AG10803 (cell line): ENCODE measurements around the gene AFAP1.

Source experiments
- DNase-seq: peaks from one replicate; pipeline ENCODE4 v3.0.0; 2010; ENCODE audit warnings: low read depth
- H3K4me3 ChIP-seq: 2 replicates; pipeline ENCODE4 v1.5.1; 2011; ENCODE audit warnings: mild to moderate bottlenecking, low read length, control low read depth
- TF ChIP-seq, protein P1 (sequence below): conservative IDR thresholded peaks from 2 replicates; pipeline ENCODE4 v1.5.1; 2011; ENCODE audit warnings: mild to moderate bottlenecking, low read length, control low read depth, inconsistent platforms

The AFAP1 gene

DNA sequence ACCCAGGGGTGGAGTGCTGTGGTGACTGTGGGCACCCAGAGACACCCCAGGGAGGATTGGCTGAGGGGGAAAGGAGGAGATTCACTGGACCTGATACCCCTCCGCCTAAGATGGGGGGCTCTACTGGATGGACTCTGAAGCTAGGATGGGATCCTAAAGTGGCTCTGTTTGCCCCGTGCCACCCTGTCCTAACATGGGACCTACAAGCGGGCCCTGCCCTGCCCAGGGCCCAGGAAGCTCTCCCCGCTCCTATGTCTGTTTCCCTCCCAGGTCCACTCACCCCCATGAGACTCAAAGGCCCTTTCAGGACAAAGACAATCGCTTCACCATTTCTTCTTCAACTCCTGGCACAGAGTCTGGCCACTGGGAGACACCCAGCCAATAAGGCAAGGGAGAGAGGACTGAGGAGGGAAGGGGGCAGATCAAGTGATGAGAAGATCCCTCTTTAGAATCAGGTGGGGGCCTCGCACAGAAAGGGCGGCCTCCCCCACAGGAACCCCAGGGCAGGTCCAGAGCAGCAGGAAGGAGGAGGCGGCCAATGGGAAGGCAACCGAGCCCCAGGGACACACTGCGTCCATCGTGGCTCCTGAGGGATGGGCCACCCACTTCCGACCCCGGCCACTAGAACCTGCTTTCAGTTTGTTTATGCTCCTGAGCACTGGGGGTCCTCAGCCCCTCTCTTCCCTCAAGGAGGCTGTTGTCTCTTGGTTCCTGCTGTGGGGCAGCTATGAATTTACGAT, 155.4 kb downstream of the AFAP1 start:
- no peak overlapping the region for H3K4me3 ChIP-seq
- TF ChIP-seq, protein P1, sequence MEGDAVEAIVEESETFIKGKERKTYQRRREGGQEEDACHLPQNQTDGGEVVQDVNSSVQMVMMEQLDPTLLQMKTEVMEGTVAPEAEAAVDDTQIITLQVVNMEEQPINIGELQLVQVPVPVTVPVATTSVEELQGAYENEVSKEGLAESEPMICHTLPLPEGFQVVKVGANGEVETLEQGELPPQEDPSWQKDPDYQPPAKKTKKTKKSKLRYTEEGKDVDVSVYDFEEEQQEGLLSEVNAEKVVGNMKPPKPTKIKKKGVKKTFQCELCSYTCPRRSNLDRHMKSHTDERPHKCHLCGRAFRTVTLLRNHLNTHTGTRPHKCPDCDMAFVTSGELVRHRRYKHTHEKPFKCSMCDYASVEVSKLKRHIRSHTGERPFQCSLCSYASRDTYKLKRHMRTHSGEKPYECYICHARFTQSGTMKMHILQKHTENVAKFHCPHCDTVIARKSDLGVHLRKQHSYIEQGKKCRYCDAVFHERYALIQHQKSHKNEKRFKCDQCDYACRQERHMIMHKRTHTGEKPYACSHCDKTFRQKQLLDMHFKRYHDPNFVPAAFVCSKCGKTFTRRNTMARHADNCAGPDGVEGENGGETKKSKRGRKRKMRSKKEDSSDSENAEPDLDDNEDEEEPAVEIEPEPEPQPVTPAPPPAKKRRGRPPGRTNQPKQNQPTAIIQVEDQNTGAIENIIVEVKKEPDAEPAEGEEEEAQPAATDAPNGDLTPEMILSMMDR: no peak
- DNase-seq: no peak

DNA sequence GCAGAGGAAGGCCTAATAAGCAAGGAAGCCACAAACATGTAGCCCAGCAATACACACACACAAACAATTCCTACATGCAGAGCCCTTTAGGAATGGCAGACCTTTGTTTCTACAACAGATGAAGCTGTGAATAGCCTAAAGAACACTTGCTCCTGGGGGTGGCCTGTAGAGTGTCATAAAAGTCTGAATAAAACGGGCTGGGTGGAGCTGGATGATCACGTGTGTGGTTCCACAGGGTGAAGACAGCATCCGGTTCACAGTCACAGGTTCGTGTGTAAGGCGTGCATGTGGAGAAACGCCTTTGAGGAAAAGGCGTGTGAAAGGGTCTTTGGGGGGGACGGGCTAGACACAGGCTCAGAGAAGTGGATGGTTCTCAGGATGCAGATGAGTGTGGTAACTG, 156.1 kb downstream of the AFAP1 start:
- TF ChIP-seq, protein P1: no peak
- DNase-seq: no peak
- H3K4me3 ChIP-seq: no peak overlapping the region

DNA sequence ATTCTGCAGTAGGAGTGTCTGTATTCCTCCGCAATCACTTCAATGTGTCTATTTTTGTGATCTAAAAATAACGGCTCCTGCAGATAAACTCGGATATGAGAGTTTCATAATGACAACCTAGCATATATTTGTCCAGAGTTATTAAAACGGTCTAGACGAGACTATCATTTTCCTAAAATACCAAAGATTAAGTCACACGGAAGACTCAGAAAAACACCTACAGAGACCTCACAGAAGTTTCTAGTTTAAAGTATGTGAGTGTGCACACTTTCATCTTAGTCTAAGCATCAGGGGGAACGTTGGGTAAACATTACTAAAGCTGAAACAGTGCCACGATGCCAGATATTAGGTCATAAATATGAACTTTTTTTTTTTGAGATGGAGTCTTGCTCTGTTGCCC, 156.9 kb downstream of the AFAP1 start:
- H3K4me3 ChIP-seq: no peak overlapping the region
- peak; percentile 50 for DNase-seq
- TF ChIP-seq, protein P1: no peak

DNA sequence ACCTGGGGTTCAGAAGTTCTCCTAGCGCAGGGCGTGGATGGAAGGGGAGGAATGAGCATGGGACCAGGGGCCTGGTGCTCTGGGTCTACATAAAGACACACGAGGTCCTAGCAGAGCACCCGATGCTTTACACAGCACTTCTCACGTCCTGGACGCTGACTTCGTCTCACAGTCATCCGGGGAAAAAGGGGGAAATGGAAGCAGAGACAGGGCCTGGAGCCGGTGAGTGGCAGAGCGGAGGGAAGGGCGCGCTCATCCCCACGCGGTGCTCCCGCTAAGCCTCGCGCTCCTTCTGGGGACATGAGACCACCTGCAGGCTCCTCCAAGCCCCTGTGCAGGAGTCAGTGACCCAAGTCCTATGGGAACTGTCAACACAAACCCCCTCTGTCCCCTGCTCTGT, 157.7 kb downstream of the AFAP1 start:
- no peak overlapping the region for H3K4me3 ChIP-seq
- no peak for DNase-seq
- TF ChIP-seq, protein P1: no peak

DNA sequence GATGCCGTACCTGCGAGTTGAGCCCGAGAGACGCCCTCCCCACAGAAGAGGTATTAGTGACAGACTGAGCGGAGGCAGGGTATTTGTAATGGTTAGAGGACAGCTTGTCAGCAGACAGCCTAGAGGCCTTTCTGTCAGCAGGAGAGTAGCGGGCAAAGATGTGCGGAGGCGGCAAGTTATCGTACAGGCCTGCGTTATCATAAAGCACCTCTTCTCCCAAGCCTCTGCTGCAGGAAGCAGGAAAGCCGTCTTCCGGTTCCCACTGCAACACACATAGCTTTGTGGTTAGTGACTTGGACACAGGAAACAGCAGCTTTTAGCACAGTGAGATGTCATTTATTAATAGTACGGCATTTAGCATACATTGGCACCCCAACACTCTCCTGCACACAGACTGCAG, 158.3 kb downstream of the AFAP1 start:
- no peak overlapping the region for H3K4me3 ChIP-seq
- TF ChIP-seq, protein P1: no peak
- peak; percentile 82 for DNase-seq

DNA sequence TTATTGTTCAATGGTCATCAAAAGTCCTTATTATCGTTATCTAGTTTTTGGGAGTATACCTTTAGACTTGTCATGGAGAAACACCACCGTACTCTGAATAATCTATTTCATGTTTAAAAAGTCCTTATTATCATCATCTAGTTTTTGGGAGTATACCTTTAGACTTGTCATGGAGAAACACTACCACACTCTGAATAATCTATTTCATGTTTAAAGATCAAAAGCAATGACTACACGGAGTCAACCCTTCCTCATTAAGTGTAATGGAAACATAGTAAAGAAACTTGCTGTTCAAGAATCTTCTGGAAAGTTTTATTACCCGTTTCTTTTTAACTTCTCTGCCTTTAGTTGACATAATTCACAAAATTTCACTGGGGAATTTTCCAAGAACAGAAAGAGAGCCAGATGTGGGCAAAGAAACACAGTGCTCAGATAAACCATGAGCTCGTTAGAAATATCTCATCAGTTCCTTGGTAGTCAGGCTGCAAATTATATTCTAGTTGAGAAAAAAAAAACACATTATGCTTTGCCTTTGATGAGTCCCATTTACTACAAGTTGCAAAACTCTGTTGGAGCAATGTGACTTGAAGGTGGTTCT, 158.8 kb downstream of the AFAP1 start:
- DNase-seq: peak; percentile 41
- TF ChIP-seq, protein P1: no peak
- no peak overlapping the region for H3K4me3 ChIP-seq

DNA sequence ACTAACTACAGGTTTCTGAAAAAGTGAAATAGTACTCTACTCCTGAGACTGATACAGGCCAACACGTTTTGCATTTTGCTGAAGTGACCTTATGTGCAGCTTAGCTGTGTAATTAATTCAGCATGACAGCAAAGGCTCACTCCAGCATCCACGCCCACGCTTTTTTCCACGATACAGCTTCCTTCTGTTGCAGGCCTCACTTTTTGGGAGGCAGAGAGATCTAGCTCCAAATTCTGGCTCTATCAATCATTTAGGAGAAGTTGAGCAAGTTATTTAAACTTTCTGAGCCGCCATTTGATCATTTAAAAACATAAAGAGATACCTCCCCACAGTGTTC, 160.3 kb downstream of the AFAP1 start:
- H3K4me3 ChIP-seq: no peak overlapping the region; the same call in 1 of the 2 replicates
- TF ChIP-seq, protein P1: no peak
- DNase-seq: peak; percentile 62
